Liver (tissue), 9 donors: ENCODE measurements around the gene FAAP100. TPM values are rescaled to one million over a fixed set of nuclear protein-coding genes. Genes with fewer than 3 reads are reported as not detected.

ENCODE experiments used
- DNase-seq: peaks from one replicate; pipeline ENCODE4 v3.0.0-alpha.2; 2017; ENCODE audit warnings: low spot score
- H3K27ac ChIP-seq, 2 donors: one replicate each; pipeline ENCODE4 v1.7.0; 2013; ENCODE audit warnings: inconsistent platforms in 2 of 2, low read length in 2 of 2, control low read depth in 1 of 2, low read depth in 1 of 2, mild to moderate bottlenecking in 1 of 2
- H3K27me3 ChIP-seq, 4 donors: one replicate each; pipeline versions ENCODE4 v1.6.1 to v1.7.0; 2013; ENCODE audit warnings: low read length in 3 of 4, inconsistent platforms in 1 of 4, mild to moderate bottlenecking in 1 of 4, moderate library complexity in 1 of 4; ENCODE audit not compliant: control insufficient read depth in 4 of 4, insufficient read depth in 4 of 4
- H3K36me3 ChIP-seq, 4 donors: one replicate each; pipeline versions ENCODE4 v1.6.1 to v1.7.0; 2013; ENCODE audit warnings: low read length in 3 of 4, mild to moderate bottlenecking in 3 of 4, low read depth in 1 of 4, moderate library complexity in 1 of 4; ENCODE audit not compliant: control insufficient read depth in 4 of 4, insufficient read depth in 3 of 4
- H3K4me1 ChIP-seq, 4 donors: one replicate each; pipeline versions ENCODE4 v1.6.1 to v1.7.0; 2013; ENCODE audit warnings: low read length in 3 of 4, mild to moderate bottlenecking in 3 of 4, moderate library complexity in 1 of 4; ENCODE audit not compliant: control insufficient read depth in 4 of 4, insufficient read depth in 4 of 4
- H3K4me3 ChIP-seq, 3 donors: one replicate each; pipeline versions ENCODE4 v1.6.1 to v1.7.0; 2013; ENCODE audit warnings: low read length in 3 of 3, control low read depth in 1 of 3, low read depth in 1 of 3, mild to moderate bottlenecking in 1 of 3
- H3K9ac ChIP-seq, 2 donors: one replicate each; pipeline ENCODE4 v1.7.0; 2013; ENCODE audit warnings: low read length in 2 of 2, mild to moderate bottlenecking in 2 of 2, moderate library complexity in 2 of 2, control low read depth in 1 of 2, low read depth in 1 of 2
- H3K9me3 ChIP-seq, 4 donors: one replicate each; pipeline versions ENCODE4 v1.6.1 to v1.7.0; 2013; ENCODE audit warnings: low read length in 3 of 4; ENCODE audit not compliant: control insufficient read depth in 4 of 4
- EGR1 ChIP-seq, 2 donors: IDR thresholded peaks; 2 replicates each; pipeline ENCODE4 v1.6.1; 2016 to 2018; ENCODE audit warnings: antibody characterized with exemption in 2 of 2, low read depth in 2 of 2
- FOXA1 ChIP-seq: IDR thresholded peaks from 2 replicates; pipeline ENCODE4 v1.6.1; 2016; ENCODE audit warnings: antibody characterized with exemption
- GABPA ChIP-seq, 2 donors: IDR thresholded peaks in 1 of 2; conservative IDR thresholded peaks in 1 of 2; 2 replicates each; pipeline ENCODE4 v1.6.1; 2016; ENCODE audit warnings: antibody characterized with exemption in 2 of 2, mild to moderate bottlenecking in 1 of 2, moderate library complexity in 1 of 2
- HNF4A ChIP-seq, 2 donors: conservative IDR thresholded peaks; 2 replicates each; pipeline ENCODE4 v1.6.1; 2016; ENCODE audit warnings: antibody characterized with exemption in 2 of 2, mild to moderate bottlenecking in 2 of 2
- HNF4G ChIP-seq: IDR thresholded peaks from 2 replicates; pipeline ENCODE4 v1.6.1; 2016; ENCODE audit warnings: antibody characterized with exemption
- JUND ChIP-seq, 2 donors: IDR thresholded peaks; 2 replicates each; pipeline ENCODE4 v1.6.1; 2016; ENCODE audit warnings: antibody characterized with exemption in 2 of 2
- MAX ChIP-seq: IDR thresholded peaks from 2 replicates; pipeline ENCODE4 v1.6.1; 2016; ENCODE audit warnings: antibody characterized with exemption
- NR2F2 ChIP-seq: IDR thresholded peaks from 2 replicates; pipeline ENCODE4 v1.6.1; 2016; ENCODE audit warnings: antibody characterized with exemption
- RAD21 ChIP-seq, 2 donors: IDR thresholded peaks; 2 replicates each; pipeline ENCODE4 v1.6.1; 2016; ENCODE audit warnings: antibody characterized with exemption in 2 of 2, mild to moderate bottlenecking in 2 of 2
- RXRA ChIP-seq, 2 donors: IDR thresholded peaks; 2 replicates each; pipeline ENCODE4 v1.6.1; 2017 to 2018; ENCODE audit warnings: antibody characterized with exemption in 2 of 2, mild to moderate bottlenecking in 1 of 2
- SP1 ChIP-seq: IDR thresholded peaks from 2 replicates; pipeline ENCODE4 v1.6.1; 2018; ENCODE audit warnings: antibody characterized with exemption, mild to moderate bottlenecking
- TAF1 ChIP-seq: conservative IDR thresholded peaks from 2 replicates; pipeline ENCODE4 v1.6.1; 2016; ENCODE audit warnings: antibody characterized with exemption, mild to moderate bottlenecking
- YY1 ChIP-seq: IDR thresholded peaks from 2 replicates; pipeline ENCODE4 v1.6.1; 2016; ENCODE audit warnings: antibody characterized with exemption, mild to moderate bottlenecking
- WGBS: extraction: QIAGEN DNeasy Blood & Tissue Kit; methylation state at CpG from one replicate; pipeline ENCODE4 v1.1.7; 2013; 5-methylcytosine and 5-hydroxymethylcytosine counted together
- polyA plus RNA-seq, 2 donors: library from polyadenylated mRNA; stranded (reverse) in 1 of 2; unstranded in 1 of 2; fragments of 200-250 nt in 1 of 2; fragments of >200 nt in 1 of 2; fragmentation: Nextera tagmentation in 1 of 2; extraction: Ambion mirVana in 1 of 2; gene quantifications; one replicate each; pipeline versions ENCODE4 v1.2.1 to v1.2.3, GENCODE V29; 2013 to 2015
- total RNA-seq, 2 donors: library from RNA; depleted of rRNA; stranded (reverse); fragments of >200 nt; gene quantifications; one replicate each; pipeline ENCODE4 v1.2.3, GENCODE V29; 2014
- TF ChIP-seq, protein P1 (sequence below): IDR thresholded peaks from 2 replicates; pipeline ENCODE4 v1.6.1; 2016; ENCODE audit warnings: antibody characterized with exemption, mild to moderate bottlenecking
- TF ChIP-seq, protein P2 (sequence below): fragments of 150-350 bp; IDR thresholded peaks from 2 replicates; pipeline ENCODE4 v1.5.1; 2017; ENCODE audit warnings: improper control_type of control experiment, low read depth, low read length; ENCODE audit not compliant: missing input control
- TF ChIP-seq, protein P3 (sequence below): IDR thresholded peaks from 2 replicates; pipeline ENCODE4 v1.6.1; 2016; ENCODE audit warnings: antibody characterized with exemption
- donor health status: healthy.
- donor health status: healthy.
- donor health status: healthy.
- donor health status: healthy.
- donor health status: healthy.

Gene FAAP100
- total and polyA plus RNA-seq, 4 donors: 8.1 to 14.7 (median 9.7) TPM

DNA sequence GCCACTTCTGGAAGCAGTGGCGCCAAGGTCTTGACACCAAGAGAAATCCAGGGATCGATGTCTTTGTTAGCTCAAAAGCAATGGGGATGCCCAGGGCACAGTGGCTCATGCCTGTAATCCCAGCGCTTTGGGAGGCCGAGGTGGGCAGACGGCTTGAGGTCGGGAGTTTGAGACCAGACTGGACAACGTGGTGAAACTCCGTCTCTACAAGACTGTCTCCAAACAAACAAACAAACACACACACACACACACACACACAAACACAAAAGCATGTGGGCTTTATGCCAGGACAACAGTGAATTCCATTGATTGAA lies 22.4 kb upstream of the FAAP100 start:
- H3K36me3 ChIP-seq: peaks cover 22 to 48% (median 35%) of the 10 kb centered on the region in 4 donors
- H3K27ac ChIP-seq: no peak overlapping the region
- no peak for DNase-seq
- no peak overlapping the region for H3K4me3 ChIP-seq
- WGBS: 72% methylated on average over 8 of the region's 8 CpGs
- H3K9me3 ChIP-seq: no peaks in the 10 kb centered on the region
- TF ChIP-seq GABPA (IDR thresholded peaks at IDR 0.05 in 1 of 2, conservative IDR thresholded peaks at IDR 0.05 in 1 of 2) (no peak), HNF4A (conservative IDR thresholded peaks at IDR 0.05) (no peak), SP1 (no peak), YY1 (no peak), MAX (no peak), FOXA1 (no peak), JUND (IDR thresholded peaks at IDR 0.05) (no peak), TAF1 (no peak), HNF4G (no peak), RXRA (IDR thresholded peaks at IDR 0.05) (no peak), RAD21 (IDR thresholded peaks at IDR 0.05) (no peak)
- TF ChIP-seq, protein P1, sequence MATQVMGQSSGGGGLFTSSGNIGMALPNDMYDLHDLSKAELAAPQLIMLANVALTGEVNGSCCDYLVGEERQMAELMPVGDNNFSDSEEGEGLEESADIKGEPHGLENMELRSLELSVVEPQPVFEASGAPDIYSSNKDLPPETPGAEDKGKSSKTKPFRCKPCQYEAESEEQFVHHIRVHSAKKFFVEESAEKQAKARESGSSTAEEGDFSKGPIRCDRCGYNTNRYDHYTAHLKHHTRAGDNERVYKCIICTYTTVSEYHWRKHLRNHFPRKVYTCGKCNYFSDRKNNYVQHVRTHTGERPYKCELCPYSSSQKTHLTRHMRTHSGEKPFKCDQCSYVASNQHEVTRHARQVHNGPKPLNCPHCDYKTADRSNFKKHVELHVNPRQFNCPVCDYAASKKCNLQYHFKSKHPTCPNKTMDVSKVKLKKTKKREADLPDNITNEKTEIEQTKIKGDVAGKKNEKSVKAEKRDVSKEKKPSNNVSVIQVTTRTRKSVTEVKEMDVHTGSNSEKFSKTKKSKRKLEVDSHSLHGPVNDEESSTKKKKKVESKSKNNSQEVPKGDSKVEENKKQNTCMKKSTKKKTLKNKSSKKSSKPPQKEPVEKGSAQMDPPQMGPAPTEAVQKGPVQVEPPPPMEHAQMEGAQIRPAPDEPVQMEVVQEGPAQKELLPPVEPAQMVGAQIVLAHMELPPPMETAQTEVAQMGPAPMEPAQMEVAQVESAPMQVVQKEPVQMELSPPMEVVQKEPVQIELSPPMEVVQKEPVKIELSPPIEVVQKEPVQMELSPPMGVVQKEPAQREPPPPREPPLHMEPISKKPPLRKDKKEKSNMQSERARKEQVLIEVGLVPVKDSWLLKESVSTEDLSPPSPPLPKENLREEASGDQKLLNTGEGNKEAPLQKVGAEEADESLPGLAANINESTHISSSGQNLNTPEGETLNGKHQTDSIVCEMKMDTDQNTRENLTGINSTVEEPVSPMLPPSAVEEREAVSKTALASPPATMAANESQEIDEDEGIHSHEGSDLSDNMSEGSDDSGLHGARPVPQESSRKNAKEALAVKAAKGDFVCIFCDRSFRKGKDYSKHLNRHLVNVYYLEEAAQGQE: no peak
- TF ChIP-seq, protein P2, sequence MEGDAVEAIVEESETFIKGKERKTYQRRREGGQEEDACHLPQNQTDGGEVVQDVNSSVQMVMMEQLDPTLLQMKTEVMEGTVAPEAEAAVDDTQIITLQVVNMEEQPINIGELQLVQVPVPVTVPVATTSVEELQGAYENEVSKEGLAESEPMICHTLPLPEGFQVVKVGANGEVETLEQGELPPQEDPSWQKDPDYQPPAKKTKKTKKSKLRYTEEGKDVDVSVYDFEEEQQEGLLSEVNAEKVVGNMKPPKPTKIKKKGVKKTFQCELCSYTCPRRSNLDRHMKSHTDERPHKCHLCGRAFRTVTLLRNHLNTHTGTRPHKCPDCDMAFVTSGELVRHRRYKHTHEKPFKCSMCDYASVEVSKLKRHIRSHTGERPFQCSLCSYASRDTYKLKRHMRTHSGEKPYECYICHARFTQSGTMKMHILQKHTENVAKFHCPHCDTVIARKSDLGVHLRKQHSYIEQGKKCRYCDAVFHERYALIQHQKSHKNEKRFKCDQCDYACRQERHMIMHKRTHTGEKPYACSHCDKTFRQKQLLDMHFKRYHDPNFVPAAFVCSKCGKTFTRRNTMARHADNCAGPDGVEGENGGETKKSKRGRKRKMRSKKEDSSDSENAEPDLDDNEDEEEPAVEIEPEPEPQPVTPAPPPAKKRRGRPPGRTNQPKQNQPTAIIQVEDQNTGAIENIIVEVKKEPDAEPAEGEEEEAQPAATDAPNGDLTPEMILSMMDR: no peak
- TF ChIP-seq, protein P3, sequence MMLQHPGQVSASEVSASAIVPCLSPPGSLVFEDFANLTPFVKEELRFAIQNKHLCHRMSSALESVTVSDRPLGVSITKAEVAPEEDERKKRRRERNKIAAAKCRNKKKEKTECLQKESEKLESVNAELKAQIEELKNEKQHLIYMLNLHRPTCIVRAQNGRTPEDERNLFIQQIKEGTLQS: no peak
- no peak overlapping the region for H3K9ac ChIP-seq
- no peaks in the 10 kb centered on the region for H3K27me3 ChIP-seq
- peaks cover 3 to 13% (median 8%) of the 10 kb centered on the region in 4 donors for H3K4me1 ChIP-seq

GRCh38 chr17:81573794-81574642 lies 21.9 kb upstream of the FAAP100 start:
- Histone ChIP-seq H3K27me3 (no peaks in the 10 kb centered on the region), H3K36me3 (peaks cover 22 to 49% (median 38%) of the 10 kb centered on the region in 4 donors), H3K9ac (no peak overlapping the region), H3K4me3 (no peak overlapping the region), H3K9me3 (no peaks in the 10 kb centered on the region), H3K27ac (no peak overlapping the region), H3K4me1 (peaks cover 3 to 13% (median 10%) of the 10 kb centered on the region in 4 donors)
- DNase-seq: no peak
- 85% methylated on average over 17 of the region's 17 CpGs for whole genome bisulfite sequencing
- TF ChIP-seq HNF4G (no peak), RAD21 (IDR thresholded peaks at IDR 0.05) (no peak), FOXA1 (no peak), EGR1 (IDR thresholded peaks at IDR 0.05; ENCODE audit: low read depth in 2 of 2) (no peak), HNF4A (conservative IDR thresholded peaks at IDR 0.05) (no peak), YY1 (no peak), JUND (IDR thresholded peaks at IDR 0.05) (no peak), NR2F2 (no peak), SP1 (no peak), MAX (no peak), GABPA (IDR thresholded peaks at IDR 0.05 in 1 of 2, conservative IDR thresholded peaks at IDR 0.05 in 1 of 2) (no peak), TAF1 (no peak), RXRA (IDR thresholded peaks at IDR 0.05) (no peak)
- TF ChIP-seq, protein P1: no peak
- TF ChIP-seq, protein P3: no peak
- TF ChIP-seq, protein P2: no peak
